ENCODE results near the gene EPB41L4B. TPM values are rescaled to one million over a fixed set of nuclear protein-coding genes. Genes with fewer than 3 reads are reported as not detected.

Gene EPB41L4B
- polyA plus RNA-seq, 1 donor from 2014 or later = 4.1 TPM

DNA sequence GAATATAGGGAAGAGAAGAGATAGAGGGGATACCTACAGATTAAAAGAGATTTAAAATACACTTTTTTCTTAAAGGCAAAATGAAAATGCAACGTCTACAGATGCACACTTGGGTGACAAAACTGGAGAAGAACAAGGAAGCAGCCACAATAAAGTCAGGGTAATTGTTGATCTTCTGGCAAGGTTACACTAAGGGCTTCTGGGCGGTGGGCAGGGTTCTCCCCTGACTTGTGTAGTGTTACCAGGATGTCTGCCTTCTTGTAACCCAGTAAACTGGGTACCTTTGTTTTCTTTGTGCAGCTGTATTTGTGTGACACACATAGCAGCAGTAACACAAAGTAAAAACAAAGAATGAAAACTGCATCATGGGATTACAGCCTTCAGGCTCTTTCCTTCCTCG is 37.8 kb downstream of the EPB41L4B start:
- no peaks in the 10 kb centered on the region for H3K79me2 ChIP-seq (replicated peaks; ENCODE audit: insufficient read depth, low read length)
- H3K27me3 ChIP-seq (ENCODE audit: insufficient read depth, low read depth, low read length) = no peaks in the 10 kb centered on the region
- H3K27ac ChIP-seq (ENCODE audit: low read length) = no peak overlapping the region
- H3F3A ChIP-seq (ENCODE audit: insufficient read depth, low read length, poor library complexity, severe bottlenecking) = no peaks in the 10 kb centered on the region
- H3K4me3 ChIP-seq (ENCODE audit: low read length) = no peak overlapping the region
- no peaks in the 10 kb centered on the region for H4K20me1 ChIP-seq (ENCODE audit: insufficient read depth)
- no peak overlapping the region for H3K9ac ChIP-seq (ENCODE audit: low read length)
- H3K36me3 ChIP-seq (ENCODE audit: insufficient read depth, low read length) = no peaks in the 10 kb centered on the region
- no peaks in the 10 kb centered on the region for H3K9me2 ChIP-seq (ENCODE audit: insufficient read depth, low read length)
- no peak overlapping the region for H2AFZ ChIP-seq (ENCODE audit: low read depth, low read length)
- no peak overlapping the region for H3K4me2 ChIP-seq (ENCODE audit: low read length)
- TF ChIP-seq MXI1 (conservative IDR thresholded peaks at IDR 0.05; ENCODE audit: poor library complexity, severe bottlenecking) (no peak), TAF1 (IDR thresholded peaks at IDR 0.05; ENCODE audit: low read depth) (no peak), SMC3 (conservative IDR thresholded peaks at IDR 0.05; ENCODE audit: poor library complexity) (no peak), EP300 (conservative IDR thresholded peaks at IDR 0.05; ENCODE audit: poor library complexity, severe bottlenecking) (no peak), POLR2AphosphoS5 (IDR thresholded peaks at IDR 0.05) (no peak), EZH2 (IDR thresholded peaks at IDR 0.05; ENCODE audit: borderline replicate concordance, insufficient read depth, low read length, poor library complexity, severe bottlenecking) (no peak), RAD21 (conservative IDR thresholded peaks at IDR 0.05) (no peak)
- TF ChIP-seq, protein P1, sequence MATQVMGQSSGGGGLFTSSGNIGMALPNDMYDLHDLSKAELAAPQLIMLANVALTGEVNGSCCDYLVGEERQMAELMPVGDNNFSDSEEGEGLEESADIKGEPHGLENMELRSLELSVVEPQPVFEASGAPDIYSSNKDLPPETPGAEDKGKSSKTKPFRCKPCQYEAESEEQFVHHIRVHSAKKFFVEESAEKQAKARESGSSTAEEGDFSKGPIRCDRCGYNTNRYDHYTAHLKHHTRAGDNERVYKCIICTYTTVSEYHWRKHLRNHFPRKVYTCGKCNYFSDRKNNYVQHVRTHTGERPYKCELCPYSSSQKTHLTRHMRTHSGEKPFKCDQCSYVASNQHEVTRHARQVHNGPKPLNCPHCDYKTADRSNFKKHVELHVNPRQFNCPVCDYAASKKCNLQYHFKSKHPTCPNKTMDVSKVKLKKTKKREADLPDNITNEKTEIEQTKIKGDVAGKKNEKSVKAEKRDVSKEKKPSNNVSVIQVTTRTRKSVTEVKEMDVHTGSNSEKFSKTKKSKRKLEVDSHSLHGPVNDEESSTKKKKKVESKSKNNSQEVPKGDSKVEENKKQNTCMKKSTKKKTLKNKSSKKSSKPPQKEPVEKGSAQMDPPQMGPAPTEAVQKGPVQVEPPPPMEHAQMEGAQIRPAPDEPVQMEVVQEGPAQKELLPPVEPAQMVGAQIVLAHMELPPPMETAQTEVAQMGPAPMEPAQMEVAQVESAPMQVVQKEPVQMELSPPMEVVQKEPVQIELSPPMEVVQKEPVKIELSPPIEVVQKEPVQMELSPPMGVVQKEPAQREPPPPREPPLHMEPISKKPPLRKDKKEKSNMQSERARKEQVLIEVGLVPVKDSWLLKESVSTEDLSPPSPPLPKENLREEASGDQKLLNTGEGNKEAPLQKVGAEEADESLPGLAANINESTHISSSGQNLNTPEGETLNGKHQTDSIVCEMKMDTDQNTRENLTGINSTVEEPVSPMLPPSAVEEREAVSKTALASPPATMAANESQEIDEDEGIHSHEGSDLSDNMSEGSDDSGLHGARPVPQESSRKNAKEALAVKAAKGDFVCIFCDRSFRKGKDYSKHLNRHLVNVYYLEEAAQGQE (IDR thresholded peaks at IDR 0.05; ENCODE audit: borderline replicate concordance) = no peak
- TF ChIP-seq, protein P2, sequence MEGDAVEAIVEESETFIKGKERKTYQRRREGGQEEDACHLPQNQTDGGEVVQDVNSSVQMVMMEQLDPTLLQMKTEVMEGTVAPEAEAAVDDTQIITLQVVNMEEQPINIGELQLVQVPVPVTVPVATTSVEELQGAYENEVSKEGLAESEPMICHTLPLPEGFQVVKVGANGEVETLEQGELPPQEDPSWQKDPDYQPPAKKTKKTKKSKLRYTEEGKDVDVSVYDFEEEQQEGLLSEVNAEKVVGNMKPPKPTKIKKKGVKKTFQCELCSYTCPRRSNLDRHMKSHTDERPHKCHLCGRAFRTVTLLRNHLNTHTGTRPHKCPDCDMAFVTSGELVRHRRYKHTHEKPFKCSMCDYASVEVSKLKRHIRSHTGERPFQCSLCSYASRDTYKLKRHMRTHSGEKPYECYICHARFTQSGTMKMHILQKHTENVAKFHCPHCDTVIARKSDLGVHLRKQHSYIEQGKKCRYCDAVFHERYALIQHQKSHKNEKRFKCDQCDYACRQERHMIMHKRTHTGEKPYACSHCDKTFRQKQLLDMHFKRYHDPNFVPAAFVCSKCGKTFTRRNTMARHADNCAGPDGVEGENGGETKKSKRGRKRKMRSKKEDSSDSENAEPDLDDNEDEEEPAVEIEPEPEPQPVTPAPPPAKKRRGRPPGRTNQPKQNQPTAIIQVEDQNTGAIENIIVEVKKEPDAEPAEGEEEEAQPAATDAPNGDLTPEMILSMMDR (IDR thresholded peaks at IDR 0.05; ENCODE audit: poor library complexity, severe bottlenecking) = no peak
- no peaks in the 10 kb centered on the region for H3K9me3 ChIP-seq (ENCODE audit: low read length)

DNA sequence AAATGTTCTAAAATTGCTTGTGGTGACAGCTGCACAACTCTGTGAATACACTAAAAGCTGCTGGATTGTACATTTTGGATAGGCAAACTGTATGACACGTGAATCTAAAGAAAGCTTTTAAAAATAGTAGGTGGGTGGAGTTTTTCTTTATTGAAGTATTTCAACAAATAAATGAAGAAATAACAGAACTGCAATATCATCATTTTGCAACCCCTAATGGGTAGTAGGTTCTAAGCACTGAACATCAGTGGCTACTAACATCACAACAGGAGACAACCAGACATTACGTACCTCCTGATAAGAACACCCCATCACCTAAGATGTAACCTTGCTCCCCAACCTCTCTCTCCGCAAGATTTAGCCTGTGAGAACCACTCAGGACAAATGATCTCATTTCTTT is 38.6 kb downstream of the EPB41L4B start:
- no peaks in the 10 kb centered on the region for H3K79me2 ChIP-seq (replicated peaks; ENCODE audit: insufficient read depth, low read length)

More for the DNA sequence above, 38.6 kb downstream of the EPB41L4B start:
- H3K27ac ChIP-seq (ENCODE audit: low read length) = no peak overlapping the region
- no peak for TF ChIP-seq RAD21 (conservative IDR thresholded peaks at IDR 0.05)
- TF ChIP-seq EZH2 (IDR thresholded peaks at IDR 0.05; ENCODE audit: borderline replicate concordance, insufficient read depth, low read length, poor library complexity, severe bottlenecking) = no peak
- TF ChIP-seq EP300 (conservative IDR thresholded peaks at IDR 0.05; ENCODE audit: poor library complexity, severe bottlenecking) = no peak
- no peak for TF ChIP-seq TAF1 (IDR thresholded peaks at IDR 0.05; ENCODE audit: low read depth)
- H3K9me3 ChIP-seq (ENCODE audit: low read length) = no peaks in the 10 kb centered on the region
- H3K4me3 ChIP-seq (ENCODE audit: low read length) = no peak overlapping the region
- no peaks in the 10 kb centered on the region for H3K27me3 ChIP-seq (ENCODE audit: insufficient read depth, low read depth, low read length)
- no peak overlapping the region for H3K9ac ChIP-seq (ENCODE audit: low read length)
- H3K9me2 ChIP-seq (ENCODE audit: insufficient read depth, low read length) = no peaks in the 10 kb centered on the region
- no peak overlapping the region for H2AFZ ChIP-seq (ENCODE audit: low read depth, low read length)
- no peaks in the 10 kb centered on the region for H3K36me3 ChIP-seq (ENCODE audit: insufficient read depth, low read length)
- no peaks in the 10 kb centered on the region for H4K20me1 ChIP-seq (ENCODE audit: insufficient read depth)
- no peak overlapping the region for H3K4me2 ChIP-seq (ENCODE audit: low read length)
- H3F3A ChIP-seq (ENCODE audit: insufficient read depth, low read length, poor library complexity, severe bottlenecking) = no peaks in the 10 kb centered on the region

Measured in neural cell (in vitro differentiated cells).